Ramos (cell line): Measurements from ENCODE around the gene HYAL2.

Experiments
- in situ Hi-C: fragments of 300-500 bp; cut with MboI; formaldehyde crosslinking; loops from one replicate; pipeline ENCODE4 v1.14.3; 2022; ENCODE audit warnings: low sequenced_read_pairs; ENCODE audit not compliant: unreplicated experiment

Gene HYAL2

DNA sequence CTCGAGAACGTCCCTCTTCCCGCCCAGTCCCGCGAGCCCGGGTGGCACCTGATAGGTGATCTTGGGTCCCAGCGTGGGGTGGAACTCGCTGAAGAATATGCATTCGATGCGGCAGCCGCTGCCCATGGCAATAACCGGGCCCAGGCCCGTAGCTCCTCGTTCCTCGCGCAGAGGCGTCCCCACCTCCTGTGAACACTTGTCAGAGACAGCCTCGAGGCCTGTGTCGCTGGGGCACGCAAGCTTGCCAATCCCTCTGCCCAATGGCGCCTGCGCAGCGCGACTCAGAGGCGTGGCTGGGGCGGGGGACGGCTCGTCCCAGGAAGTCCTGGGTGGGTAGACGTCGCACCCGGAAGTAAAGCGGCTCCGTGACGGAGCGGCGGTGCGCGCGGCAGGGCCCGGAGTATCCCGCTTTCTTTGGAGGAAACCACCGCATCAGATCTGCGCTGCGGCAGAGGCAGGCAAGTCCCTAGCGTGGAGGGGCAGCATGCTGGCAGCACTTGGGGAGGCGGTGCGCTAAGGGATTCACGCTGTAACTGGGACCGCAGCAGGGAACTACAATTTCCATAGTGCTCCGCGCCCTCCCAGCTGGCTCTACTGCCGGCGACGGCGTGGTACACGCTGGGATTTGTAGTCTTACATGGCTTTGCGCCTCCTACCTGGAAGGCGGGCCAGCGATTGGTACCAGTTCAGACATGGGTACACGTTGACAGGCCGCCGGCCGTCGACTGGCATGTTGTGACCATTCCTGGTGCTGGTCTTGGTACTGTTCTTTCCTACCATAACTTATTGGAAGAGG lies 28.2 kb upstream of the HYAL2 start, which contains the start of the genes CYB561D2 and NPRL2:
TSS of gene CYB561D2 (plus strand) at position 336 of the 796 bp plus-strand sequence. CDS start 572 bp downstream, outside the sequence.
TSS of gene NPRL2 (minus strand) at position 249 of the 796 bp plus-strand sequence. CDS start at position 126, 123 bp downstream.
- in situ Hi-C loops: no loop called here

DNA sequence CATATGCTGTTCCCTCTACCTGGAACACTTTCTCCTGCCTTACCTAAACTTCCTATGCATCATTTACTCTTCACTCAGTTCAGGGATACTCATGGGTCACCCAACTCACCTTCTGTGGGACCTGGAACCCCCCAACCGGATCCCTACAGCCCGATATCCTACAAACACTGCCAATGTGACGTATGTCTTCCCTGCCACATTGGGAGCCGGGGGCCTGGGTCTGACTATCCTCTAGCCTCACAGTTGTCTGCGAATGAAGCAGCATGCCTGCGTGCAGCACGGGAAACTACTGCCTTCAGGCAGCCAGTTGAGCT lies 27.6 kb upstream of the HYAL2 start:
- in situ Hi-C loops: no loop called here

- in situ Hi-C loops: no loop called here
Measured at GRCh38 chr3:50347187-50347813, 24.8 kb upstream of the HYAL2 start.

GRCh38 chr3:50345586-50346234 lies 23.2 kb upstream of the HYAL2 start, which contains the start of gene ZMYND10:
TSS of gene ZMYND10 (minus strand) at chr3:50345732. CDS start at chr3:50345579, 153 bp downstream.
- in situ Hi-C loops: no loop called here

GRCh38 chr3:50345008-50345407 lies 22.5 kb upstream of the HYAL2 start:
- in situ Hi-C loops: no loop called here

DNA sequence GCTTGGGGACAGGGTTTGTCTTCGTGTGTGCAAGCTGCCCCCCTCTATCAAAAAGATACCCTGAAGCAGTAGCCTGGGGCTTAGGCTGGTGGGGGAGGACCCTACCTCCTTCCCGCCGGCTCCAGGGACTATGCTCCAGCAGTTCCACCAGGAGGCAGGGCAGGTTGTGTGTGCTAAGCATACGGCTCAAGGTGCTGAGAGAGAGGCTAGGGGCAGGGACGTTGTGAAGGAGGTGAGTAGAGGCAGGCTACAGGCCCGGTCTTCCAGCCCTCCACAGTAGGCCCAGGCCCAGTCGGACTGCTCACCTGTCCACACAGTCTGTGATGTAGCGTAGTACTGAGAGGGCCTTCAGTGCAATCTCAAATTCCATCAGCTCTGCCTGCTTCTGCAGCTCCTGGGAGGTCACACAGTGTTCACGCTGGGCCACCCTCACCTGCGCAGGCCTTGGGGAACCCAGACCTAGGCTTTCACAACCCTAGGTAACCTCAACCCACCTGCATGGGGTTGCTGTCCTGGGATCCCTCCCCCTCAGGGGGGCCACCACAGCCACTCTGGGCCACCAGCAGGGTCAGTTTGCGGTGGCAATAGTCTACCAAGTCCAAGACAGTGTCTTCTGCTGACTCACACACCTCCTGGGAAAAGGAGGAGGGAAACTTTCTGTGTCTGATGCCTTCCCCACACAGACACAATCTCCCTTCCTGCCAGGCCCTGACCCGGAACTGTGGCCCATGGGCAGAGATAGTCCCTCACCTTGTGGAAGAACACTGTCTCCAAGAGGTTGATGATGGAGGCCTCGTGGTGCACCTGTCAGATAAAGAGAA lies 20.5 kb upstream of the HYAL2 start:
- in situ Hi-C loops: no loop called here

DNA sequence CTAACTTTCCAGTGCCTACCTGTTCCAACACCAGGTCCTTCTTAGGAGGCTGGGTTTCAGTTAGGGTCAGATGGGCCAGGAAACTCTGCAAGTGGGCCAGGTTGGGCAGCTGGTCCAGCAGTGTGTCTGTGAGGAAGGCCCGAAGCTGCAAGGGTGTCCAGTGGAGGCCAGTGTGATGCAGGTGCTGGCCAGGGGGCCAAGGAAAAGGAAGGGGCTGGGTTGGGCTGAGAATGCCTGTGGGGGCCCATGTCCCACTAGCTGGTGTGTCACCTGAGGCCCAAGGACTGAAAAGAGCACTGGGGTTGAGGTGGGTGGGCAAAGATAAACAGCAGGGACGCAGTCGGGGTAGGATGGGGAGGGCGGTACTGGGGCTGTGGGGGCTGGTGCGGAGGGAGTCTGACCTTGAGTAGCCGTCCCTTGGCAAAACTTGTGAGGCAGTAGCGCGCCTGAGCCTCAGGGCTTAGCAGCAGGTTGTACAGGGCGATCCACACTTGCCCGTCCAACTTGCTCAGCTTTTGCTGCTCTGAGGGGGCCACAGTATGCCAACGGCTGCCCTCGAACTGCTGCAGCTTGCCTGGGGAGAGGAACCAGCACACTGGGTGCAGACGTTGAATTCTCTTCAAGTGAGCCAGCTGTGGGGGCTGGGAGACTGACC lies 19.6 kb upstream of the HYAL2 start:
- in situ Hi-C loops: no loop called here

GRCh38 chr3:50341537-50341936 lies 19.0 kb upstream of the HYAL2 start:
- in situ Hi-C loops: no loop called here

GRCh38 chr3:50340448-50341329 lies 18.1 kb upstream of the HYAL2 start, which contains the start of gene RASSF1:
TSS of gene RASSF1 (minus strand) at chr3:50340836. CDS start at chr3:50340805, 31 bp downstream.
- in situ Hi-C loops: no loop called here

DNA sequence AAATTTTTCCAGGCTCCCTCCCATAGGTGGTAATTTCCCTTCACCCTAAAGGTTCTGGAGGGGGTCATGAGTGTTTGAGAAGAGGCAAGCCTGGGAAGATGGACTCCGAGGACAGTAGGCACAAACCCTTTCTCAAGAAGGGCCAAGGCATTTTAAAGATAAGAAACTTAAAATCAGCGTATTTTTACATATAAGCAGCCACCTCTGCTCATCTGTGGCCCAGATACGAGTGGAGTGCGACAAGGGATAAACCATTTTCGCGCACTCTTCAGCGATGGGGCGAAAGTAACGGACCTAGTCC lies 17.6 kb upstream of the HYAL2 start:
- in situ Hi-C loops: no loop called here

- in situ Hi-C loops: no loop called here
Measured at GRCh38 chr3:50339485-50340146, 17.1 kb upstream of the HYAL2 start.

- in situ Hi-C loops: no loop called here
Measured at GRCh38 chr3:50338965-50339364, 16.4 kb upstream of the HYAL2 start.

- in situ Hi-C loops: no loop called here
Measured at GRCh38 chr3:50337175-50337861, 14.8 kb upstream of the HYAL2 start.

GRCh38 chr3:50336452-50337174 lies 14.1 kb upstream of the HYAL2 start:
- in situ Hi-C loops: no loop called here

- in situ Hi-C loops: no loop called here
Measured at GRCh38 chr3:50334339-50335075, 12.0 kb upstream of the HYAL2 start.

- in situ Hi-C loops: no loop called here
Measured at GRCh38 chr3:50333744-50334328, 11.3 kb upstream of the HYAL2 start.
